ENCODE results near the gene TTBK1. TPM values are rescaled to one million over a fixed set of nuclear protein-coding genes. Genes with fewer than 3 reads are reported as not detected.

Gene TTBK1
- total and polyA plus RNA-seq, 10 of the 15 experiments (the other 5 are each of a cell fraction or from before 2014, with no cell fraction given): 0.05 to 0.27 TPM; not detected in 8

GRCh38 chr6:43308101-43308989, 65.1 kb downstream of the TTBK1 start, which contains the start of gene CRIP3 (continued):
- TF ChIP-seq, protein P1, sequence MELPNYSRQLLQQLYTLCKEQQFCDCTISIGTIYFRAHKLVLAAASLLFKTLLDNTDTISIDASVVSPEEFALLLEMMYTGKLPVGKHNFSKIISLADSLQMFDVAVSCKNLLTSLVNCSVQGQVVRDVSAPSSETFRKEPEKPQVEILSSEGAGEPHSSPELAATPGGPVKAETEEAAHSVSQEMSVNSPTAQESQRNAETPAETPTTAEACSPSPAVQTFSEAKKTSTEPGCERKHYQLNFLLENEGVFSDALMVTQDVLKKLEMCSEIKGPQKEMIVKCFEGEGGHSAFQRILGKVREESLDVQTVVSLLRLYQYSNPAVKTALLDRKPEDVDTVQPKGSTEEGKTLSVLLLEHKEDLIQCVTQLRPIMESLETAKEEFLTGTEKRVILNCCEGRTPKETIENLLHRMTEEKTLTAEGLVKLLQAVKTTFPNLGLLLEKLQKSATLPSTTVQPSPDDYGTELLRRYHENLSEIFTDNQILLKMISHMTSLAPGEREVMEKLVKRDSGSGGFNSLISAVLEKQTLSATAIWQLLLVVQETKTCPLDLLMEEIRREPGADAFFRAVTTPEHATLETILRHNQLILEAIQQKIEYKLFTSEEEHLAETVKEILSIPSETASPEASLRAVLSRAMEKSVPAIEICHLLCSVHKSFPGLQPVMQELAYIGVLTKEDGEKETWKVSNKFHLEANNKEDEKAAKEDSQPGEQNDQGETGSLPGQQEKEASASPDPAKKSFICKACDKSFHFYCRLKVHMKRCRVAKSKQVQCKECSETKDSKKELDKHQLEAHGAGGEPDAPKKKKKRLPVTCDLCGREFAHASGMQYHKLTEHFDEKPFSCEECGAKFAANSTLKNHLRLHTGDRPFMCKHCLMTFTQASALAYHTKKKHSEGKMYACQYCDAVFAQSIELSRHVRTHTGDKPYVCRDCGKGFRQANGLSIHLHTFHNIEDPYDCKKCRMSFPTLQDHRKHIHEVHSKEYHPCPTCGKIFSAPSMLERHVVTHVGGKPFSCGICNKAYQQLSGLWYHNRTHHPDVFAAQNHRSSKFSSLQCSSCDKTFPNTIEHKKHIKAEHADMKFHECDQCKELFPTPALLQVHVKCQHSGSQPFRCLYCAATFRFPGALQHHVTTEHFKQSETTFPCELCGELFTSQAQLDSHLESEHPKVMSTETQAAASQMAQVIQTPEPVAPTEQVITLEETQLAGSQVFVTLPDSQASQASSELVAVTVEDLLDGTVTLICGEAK (IDR thresholded peaks at IDR 0.05; ENCODE audit: borderline replicate concordance): no peak
- TF ChIP-seq BCLAF1 (IDR thresholded peaks at IDR 0.05): no peak

Measured in GM12878 (cell line).